HG03520 (cell line): ENCODE measurements around the gene GGTLC2.

Source experiments
- ATAC-seq: cut with Tn5 transposase; IDR thresholded peaks from one replicate; pipeline ENCODE4 v1.9.1; 2021; ENCODE audit warnings: mild to moderate bottlenecking, moderate library complexity; ENCODE audit not compliant: unreplicated experiment

Gene GGTLC2

GRCh38 chr22:22689621-22690345 is 45.4 kb downstream of the GGTLC2 start:
- ATAC-seq, result no peak

GRCh38 chr22:22691055-22691454 is 46.6 kb downstream of the GGTLC2 start:
- no peak for ATAC-seq

- ATAC-seq, result no peak
Observed at GRCh38 chr22:22691716-22692701, 47.6 kb downstream of the GGTLC2 start.

GRCh38 chr22:22692707-22693530 is 48.5 kb downstream of the GGTLC2 start:
- no peak for ATAC-seq

- ATAC-seq, result no peak
Observed at GRCh38 chr22:22693531-22693884, 49.1 kb downstream of the GGTLC2 start.

DNA sequence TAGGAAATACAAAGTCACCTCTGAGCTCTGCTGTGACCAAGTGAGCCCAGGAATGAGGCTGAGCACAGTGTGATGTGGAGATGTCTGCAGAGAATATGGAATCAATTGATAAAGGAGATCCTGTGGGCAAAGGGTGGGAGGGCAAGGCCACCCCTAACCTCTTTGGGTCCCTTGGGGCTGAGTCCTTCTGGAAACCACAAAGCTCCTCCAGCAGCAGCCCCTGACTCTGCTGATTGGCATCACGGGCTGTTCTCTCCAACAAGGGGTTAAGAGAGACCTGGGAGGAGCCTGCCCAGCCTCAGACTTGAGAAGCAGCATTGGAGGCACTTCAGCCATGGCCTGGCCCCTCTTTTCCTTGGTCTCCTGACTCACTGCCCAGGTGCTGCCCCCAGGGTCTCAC is 49.7 kb downstream of the GGTLC2 start:
- no peak for ATAC-seq

- no peak for ATAC-seq
Observed at GRCh38 chr22:22696104-22696503, 51.7 kb downstream of the GGTLC2 start.
